ENCODE results near the gene TBC1D2. TPM values are rescaled to one million over a fixed set of nuclear protein-coding genes. Genes with fewer than 3 reads are reported as not detected.
"Not testable (repeated sequence)": the region's sequence is repeated elsewhere in the genome, so short reads cannot be mapped to it uniquely, and the experiment has no call there.

TBC1D2 gene
- total and polyA plus RNA-seq, 2 experiments from 2014 or later, result 3.7 to 6.8 TPM

DNA sequence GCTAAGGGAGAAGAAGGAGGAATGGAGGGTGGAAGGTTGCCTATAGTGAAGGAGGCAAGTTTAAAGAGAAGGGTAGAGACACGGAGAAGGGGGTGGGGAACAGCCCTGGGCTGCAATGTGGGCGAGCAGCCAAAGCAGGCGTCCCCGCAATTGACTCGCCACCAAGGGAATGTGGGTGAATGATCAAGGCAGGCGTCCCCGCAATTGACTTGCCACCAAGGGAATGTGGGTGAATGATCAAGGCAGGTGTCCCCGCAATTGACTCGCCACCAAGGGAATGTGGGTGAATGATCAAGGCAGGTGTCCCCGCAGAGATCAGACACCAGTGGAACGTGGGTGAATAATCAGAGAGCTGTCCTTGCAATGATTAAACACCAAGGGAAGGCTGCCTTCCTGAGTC, 14.8 kb upstream of the TBC1D2 start:
- H4K20me1 ChIP-seq (replicated peaks; ENCODE audit: insufficient read depth); H3K36me3 ChIP-seq (ENCODE audit: insufficient read depth); H3K36me3 Mint-ChIP-seq (ENCODE audit: low read depth); H3K9me3 Mint-ChIP-seq; H3K9me2 ChIP-seq (ENCODE audit: insufficient read depth); H3F3A ChIP-seq (replicated peaks; ENCODE audit: low read depth); H3K4me1 ChIP-seq (ENCODE audit: insufficient read depth); H3K27ac Mint-ChIP-seq; ATAC-seq; H3K4me3 ChIP-seq; H3K27ac ChIP-seq (ENCODE audit: low read depth); H3K4me2 ChIP-seq; H3K79me2 ChIP-seq (replicated peaks; ENCODE audit: insufficient read depth); DNase-seq (ENCODE audit: low spot score); H3K27me3 Mint-ChIP-seq (ENCODE audit: insufficient read depth, low read depth, poor library complexity); H3K27me3 ChIP-seq (ENCODE audit: insufficient read depth); H2AFZ ChIP-seq; H3K4me3 Mint-ChIP-seq: not testable (repeated sequence)
- H3K4me1 Mint-ChIP-seq, result peaks cover 41% of the 10 kb centered on the region

DNA sequence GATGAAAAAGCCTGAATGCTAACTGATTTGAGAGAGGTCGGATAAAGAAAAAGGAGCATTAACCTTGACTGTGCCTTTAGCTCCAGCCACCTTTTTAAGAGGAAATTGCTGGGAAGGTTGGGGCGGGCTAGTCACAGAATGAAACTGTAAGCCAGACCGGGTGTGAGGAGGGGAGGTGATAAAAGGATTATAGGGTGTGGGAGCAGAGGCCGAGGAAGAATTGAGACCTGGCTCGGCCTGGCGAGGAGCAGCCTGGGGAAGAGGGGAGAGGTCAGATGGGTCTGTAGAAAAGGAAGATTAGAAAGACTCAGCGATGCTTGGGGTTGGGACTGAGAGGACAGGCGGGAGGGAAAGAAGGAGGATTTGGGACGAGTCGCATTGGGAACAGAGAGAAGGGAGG, 14.2 kb upstream of the TBC1D2 start:
- H3K4me3 Mint-ChIP-seq; H3K36me3 ChIP-seq (ENCODE audit: insufficient read depth); DNase-seq (ENCODE audit: low spot score); H3K27me3 ChIP-seq (ENCODE audit: insufficient read depth); H3K79me2 ChIP-seq (replicated peaks; ENCODE audit: insufficient read depth); H3K27me3 Mint-ChIP-seq (ENCODE audit: insufficient read depth, low read depth, poor library complexity); H3K9me3 Mint-ChIP-seq; H3F3A ChIP-seq (replicated peaks; ENCODE audit: low read depth); ATAC-seq; H3K4me3 ChIP-seq; H3K4me1 ChIP-seq (ENCODE audit: insufficient read depth); H3K27ac ChIP-seq (ENCODE audit: low read depth); H3K36me3 Mint-ChIP-seq (ENCODE audit: low read depth); H3K27ac Mint-ChIP-seq; H4K20me1 ChIP-seq (replicated peaks; ENCODE audit: insufficient read depth); H3K4me2 ChIP-seq; H2AFZ ChIP-seq; H3K9me2 ChIP-seq (ENCODE audit: insufficient read depth): not testable (repeated sequence)
- H3K4me1 Mint-ChIP-seq, result peaks cover 41% of the 10 kb centered on the region

DNA sequence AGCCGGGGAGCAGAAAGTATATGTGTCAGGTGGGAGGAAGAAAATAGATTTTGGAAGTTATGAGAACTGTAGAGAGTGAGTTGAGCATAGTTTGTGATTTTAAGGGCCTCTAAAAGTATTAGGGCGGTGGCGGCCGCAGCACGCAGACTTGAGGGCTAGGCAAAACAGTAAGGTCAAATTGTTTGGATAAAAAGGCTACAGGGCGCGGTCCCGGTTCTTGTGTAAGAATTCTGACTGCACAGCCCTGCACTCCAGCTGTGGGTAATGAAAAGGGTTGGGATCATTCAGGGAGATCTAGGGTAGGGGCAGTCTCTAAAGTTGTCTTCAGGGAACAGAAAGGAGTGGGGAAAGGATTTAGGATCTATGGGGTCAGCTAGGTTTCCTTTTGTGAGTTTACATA, 12.1 kb upstream of the TBC1D2 start:
- H3K9me3 Mint-ChIP-seq; H3K4me1 ChIP-seq (ENCODE audit: insufficient read depth); H3K4me3 ChIP-seq; H3K27me3 ChIP-seq (ENCODE audit: insufficient read depth); H3K4me2 ChIP-seq; ATAC-seq; H2AFZ ChIP-seq; H3K9me2 ChIP-seq (ENCODE audit: insufficient read depth); H3K27ac ChIP-seq (ENCODE audit: low read depth); H4K20me1 ChIP-seq (replicated peaks; ENCODE audit: insufficient read depth); H3K36me3 Mint-ChIP-seq (ENCODE audit: low read depth); H3F3A ChIP-seq (replicated peaks; ENCODE audit: low read depth); H3K27me3 Mint-ChIP-seq (ENCODE audit: insufficient read depth, low read depth, poor library complexity); H3K79me2 ChIP-seq (replicated peaks; ENCODE audit: insufficient read depth); H3K4me3 Mint-ChIP-seq; H3K36me3 ChIP-seq (ENCODE audit: insufficient read depth); H3K27ac Mint-ChIP-seq; DNase-seq (ENCODE audit: low spot score): not testable (repeated sequence)
- H3K4me1 Mint-ChIP-seq, result peaks cover 39% of the 10 kb centered on the region

DNA sequence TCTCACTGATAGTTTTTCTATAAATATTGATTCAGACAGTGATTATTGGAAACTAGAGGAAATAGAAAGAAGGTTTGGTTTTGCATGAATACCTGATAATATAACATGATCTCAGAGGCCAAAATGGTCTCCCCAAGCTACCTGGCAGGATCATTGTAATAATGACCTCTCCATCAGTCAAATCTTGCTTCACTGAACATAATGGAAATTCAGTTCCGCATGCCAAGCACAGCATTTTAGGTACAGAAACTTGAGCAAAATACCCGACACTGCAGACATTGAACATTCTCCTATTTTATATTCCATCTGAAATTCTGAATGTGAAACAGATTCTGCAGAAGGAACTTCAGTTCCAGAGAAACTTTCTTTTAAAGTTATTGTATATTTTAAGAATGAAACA, 9.1 kb upstream of the TBC1D2 start:
- no peaks in the 10 kb centered on the region for H4K20me1 ChIP-seq (replicated peaks; ENCODE audit: insufficient read depth)
- no peak overlapping the region for H3K27ac ChIP-seq (ENCODE audit: low read depth)
- H3K27me3 Mint-ChIP-seq (ENCODE audit: insufficient read depth, low read depth, poor library complexity), result no peaks in the 10 kb centered on the region
- no peak overlapping the region for H3K4me2 ChIP-seq
- no peaks in the 10 kb centered on the region for H3K36me3 Mint-ChIP-seq (ENCODE audit: low read depth)
- no peak for DNase-seq (ENCODE audit: low spot score)
- no peak overlapping the region for H3K4me3 Mint-ChIP-seq
- no peaks in the 10 kb centered on the region for H3K79me2 ChIP-seq (replicated peaks; ENCODE audit: insufficient read depth)
- H3F3A ChIP-seq (replicated peaks; ENCODE audit: low read depth), result no peaks in the 10 kb centered on the region
- H3K9me3 Mint-ChIP-seq, result no peaks in the 10 kb centered on the region
- ATAC-seq, result no peak
- no peaks in the 10 kb centered on the region for H3K36me3 ChIP-seq (ENCODE audit: insufficient read depth)
- H3K4me1 ChIP-seq (ENCODE audit: insufficient read depth), result peaks cover 4% of the 10 kb centered on the region; the same call in 1 of the 2 replicates
- H3K4me1 Mint-ChIP-seq, result peaks cover 27% of the 10 kb centered on the region
- no peaks in the 10 kb centered on the region for H3K27me3 ChIP-seq (ENCODE audit: insufficient read depth)
- no peaks in the 10 kb centered on the region for H3K9me2 ChIP-seq (ENCODE audit: insufficient read depth)
- no peak overlapping the region for H3K27ac Mint-ChIP-seq
- H2AFZ ChIP-seq, result no peak overlapping the region
- H3K4me3 ChIP-seq, result no peak overlapping the region
- TF ChIP-seq NANOG (IDR thresholded peaks at IDR 0.05; ENCODE audit: borderline replicate concordance) (no peak), ZNF114 (CRISPR knock-in tag; IDR thresholded peaks at IDR 0.05) (no peak), CREB1 (CRISPR knock-in tag; IDR thresholded peaks at IDR 0.05; ENCODE audit: low read depth) (no peak), ZNF331 (CRISPR knock-in tag; IDR thresholded peaks at IDR 0.05; ENCODE audit: low read depth) (no peak)
- TF ChIP-seq, protein P1, sequence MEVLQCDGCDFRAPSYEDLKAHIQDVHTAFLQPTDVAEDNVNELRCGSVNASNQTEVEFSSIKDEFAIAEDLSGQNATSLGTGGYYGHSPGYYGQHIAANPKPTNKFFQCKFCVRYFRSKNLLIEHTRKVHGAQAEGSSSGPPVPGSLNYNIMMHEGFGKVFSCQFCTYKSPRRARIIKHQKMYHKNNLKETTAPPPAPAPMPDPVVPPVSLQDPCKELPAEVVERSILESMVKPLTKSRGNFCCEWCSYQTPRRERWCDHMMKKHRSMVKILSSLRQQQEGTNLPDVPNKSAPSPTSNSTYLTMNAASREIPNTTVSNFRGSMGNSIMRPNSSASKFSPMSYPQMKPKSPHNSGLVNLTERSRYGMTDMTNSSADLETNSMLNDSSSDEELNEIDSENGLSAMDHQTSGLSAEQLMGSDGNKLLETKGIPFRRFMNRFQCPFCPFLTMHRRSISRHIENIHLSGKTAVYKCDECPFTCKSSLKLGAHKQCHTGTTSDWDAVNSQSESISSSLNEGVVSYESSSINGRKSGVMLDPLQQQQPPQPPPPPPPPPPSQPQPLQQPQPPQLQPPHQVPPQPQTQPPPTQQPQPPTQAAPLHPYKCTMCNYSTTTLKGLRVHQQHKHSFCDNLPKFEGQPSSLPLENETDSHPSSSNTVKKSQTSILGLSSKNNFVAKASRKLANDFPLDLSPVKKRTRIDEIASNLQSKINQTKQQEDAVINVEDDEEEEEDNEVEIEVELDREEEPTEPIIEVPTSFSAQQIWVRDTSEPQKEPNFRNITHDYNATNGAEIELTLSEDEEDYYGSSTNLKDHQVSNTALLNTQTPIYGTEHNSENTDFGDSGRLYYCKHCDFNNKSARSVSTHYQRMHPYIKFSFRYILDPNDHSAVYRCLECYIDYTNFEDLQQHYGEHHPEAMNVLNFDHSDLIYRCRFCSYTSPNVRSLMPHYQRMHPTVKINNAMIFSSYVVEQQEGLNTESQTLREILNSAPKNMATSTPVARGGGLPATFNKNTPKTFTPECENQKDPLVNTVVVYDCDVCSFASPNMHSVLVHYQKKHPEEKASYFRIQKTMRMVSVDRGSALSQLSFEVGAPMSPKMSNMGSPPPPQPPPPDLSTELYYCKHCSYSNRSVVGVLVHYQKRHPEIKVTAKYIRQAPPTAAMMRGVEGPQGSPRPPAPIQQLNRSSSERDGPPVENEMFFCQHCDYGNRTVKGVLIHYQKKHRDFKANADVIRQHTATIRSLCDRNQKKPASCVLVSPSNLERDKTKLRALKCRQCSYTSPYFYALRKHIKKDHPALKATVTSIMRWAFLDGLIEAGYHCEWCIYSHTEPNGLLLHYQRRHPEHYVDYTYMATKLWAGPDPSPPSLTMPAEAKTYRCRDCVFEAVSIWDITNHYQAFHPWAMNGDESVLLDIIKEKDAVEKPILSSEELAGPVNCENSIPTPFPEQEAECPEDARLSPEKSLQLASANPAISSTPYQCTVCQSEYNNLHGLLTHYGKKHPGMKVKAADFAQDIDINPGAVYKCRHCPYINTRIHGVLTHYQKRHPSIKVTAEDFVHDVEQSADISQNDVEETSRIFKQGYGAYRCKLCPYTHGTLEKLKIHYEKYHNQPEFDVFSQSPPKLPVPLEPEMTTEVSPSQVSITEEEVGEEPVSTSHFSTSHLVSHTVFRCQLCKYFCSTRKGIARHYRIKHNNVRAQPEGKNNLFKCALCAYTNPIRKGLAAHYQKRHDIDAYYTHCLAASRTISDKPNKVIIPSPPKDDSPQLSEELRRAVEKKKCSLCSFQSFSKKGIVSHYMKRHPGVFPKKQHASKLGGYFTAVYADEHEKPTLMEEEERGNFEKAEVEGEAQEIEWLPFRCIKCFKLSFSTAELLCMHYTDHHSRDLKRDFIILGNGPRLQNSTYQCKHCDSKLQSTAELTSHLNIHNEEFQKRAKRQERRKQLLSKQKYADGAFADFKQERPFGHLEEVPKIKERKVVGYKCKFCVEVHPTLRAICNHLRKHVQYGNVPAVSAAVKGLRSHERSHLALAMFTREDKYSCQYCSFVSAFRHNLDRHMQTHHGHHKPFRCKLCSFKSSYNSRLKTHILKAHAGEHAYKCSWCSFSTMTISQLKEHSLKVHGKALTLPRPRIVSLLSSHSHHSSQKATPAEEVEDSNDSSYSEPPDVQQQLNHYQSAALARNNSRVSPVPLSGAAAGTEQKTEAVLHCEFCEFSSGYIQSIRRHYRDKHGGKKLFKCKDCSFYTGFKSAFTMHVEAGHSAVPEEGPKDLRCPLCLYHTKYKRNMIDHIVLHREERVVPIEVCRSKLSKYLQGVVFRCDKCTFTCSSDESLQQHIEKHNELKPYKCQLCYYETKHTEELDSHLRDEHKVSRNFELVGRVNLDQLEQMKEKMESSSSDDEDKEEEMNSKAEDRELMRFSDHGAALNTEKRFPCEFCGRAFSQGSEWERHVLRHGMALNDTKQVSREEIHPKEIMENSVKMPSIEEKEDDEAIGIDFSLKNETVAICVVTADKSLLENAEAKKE (CRISPR knock-in tag; IDR thresholded peaks at IDR 0.05), result no peak
- TF ChIP-seq, protein P2, sequence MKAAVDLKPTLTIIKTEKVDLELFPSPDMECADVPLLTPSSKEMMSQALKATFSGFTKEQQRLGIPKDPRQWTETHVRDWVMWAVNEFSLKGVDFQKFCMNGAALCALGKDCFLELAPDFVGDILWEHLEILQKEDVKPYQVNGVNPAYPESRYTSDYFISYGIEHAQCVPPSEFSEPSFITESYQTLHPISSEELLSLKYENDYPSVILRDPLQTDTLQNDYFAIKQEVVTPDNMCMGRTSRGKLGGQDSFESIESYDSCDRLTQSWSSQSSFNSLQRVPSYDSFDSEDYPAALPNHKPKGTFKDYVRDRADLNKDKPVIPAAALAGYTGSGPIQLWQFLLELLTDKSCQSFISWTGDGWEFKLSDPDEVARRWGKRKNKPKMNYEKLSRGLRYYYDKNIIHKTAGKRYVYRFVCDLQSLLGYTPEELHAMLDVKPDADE (IDR thresholded peaks at IDR 0.05), result no peak
